SK-N-SH treated with all-trans-retinoic acid at 6 μM for 48 hours (cell line): ENCODE results near the gene AUTS2.

ENCODE experiments used
- BACH2 ChIP-seq: fragments of 250-450 bp; sonication (Bioruptor Pico); IDR thresholded peaks from 2 replicates; pipeline ENCODE4 v1.9.0; 2021; ENCODE audit warnings: mild to moderate bottlenecking, borderline replicate concordance
- ESRRG ChIP-seq: fragments of 250-450 bp; sonication (Bioruptor Pico); IDR thresholded peaks from 2 replicates; pipeline ENCODE4 v1.6.1; 2021; ENCODE audit warnings: mild to moderate bottlenecking
- ZFP3 ChIP-seq: fragments of 250-450 bp; sonication (Bioruptor Pico); IDR thresholded peaks from 2 replicates; pipeline ENCODE4 v1.5.0; 2020; ENCODE audit warnings: mild to moderate bottlenecking, moderate library complexity
- ZFP30 ChIP-seq: fragments of 450-650 bp; formaldehyde crosslinking; IDR thresholded peaks from 2 replicates; pipeline ENCODE4 v1.5.0; 2022; ENCODE audit warnings: mild to moderate bottlenecking, moderate library complexity
- ZNF8 ChIP-seq: fragments of 450-650 bp; formaldehyde crosslinking; IDR thresholded peaks from 2 replicates; pipeline ENCODE4 v1.5.0; 2020; ENCODE audit warnings: mild to moderate bottlenecking, moderate library complexity
- TF ChIP-seq, protein P1 (sequence below): fragments of 250-450 bp; sonication (Bioruptor Pico); IDR thresholded peaks from 2 replicates; pipeline ENCODE4 v1.8.0; 2020; ENCODE audit warnings: mild to moderate bottlenecking, moderate library complexity, borderline replicate concordance
- TF ChIP-seq, protein P2 (sequence below): fragments of 250-450 bp; sonication (Bioruptor Pico); IDR thresholded peaks from 2 replicates; pipeline ENCODE4 v1.5.1; 2021; ENCODE audit warnings: mild to moderate bottlenecking, moderate library complexity
- TF ChIP-seq, protein P3 (sequence below): fragments of 250-450 bp; sonication (Bioruptor Pico); IDR thresholded peaks from 2 replicates; pipeline ENCODE4 v1.5.1; 2020; ENCODE audit warnings: low read depth, mild to moderate bottlenecking, moderate library complexity

DNA sequence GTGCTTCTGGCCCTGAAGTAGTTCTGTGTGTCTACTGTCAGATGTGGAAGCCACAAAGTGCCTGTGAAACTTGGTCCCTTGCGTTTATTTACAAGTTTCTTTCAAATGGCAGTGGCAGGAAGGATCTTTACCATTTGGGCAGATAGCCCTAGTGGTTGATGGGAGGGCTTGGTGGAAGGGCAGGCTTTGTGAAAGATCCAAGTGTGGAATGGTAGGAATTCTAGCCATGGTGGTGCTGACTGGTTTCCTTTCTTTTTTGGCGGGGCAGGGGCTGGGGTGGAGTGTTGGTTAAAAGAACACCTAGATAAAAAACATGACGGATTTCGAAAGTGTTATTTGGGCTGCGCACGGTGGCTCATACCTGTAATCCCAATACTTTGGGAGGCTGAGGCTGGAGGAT is 27.0 kb downstream of the AUTS2 start:
- no peak for TF ChIP-seq BACH2
- no peak for TF ChIP-seq ZFP30 (CRISPR knock-in tag)
- no peak for TF ChIP-seq ZFP3 (CRISPR knock-in tag)
- TF ChIP-seq, protein P1, sequence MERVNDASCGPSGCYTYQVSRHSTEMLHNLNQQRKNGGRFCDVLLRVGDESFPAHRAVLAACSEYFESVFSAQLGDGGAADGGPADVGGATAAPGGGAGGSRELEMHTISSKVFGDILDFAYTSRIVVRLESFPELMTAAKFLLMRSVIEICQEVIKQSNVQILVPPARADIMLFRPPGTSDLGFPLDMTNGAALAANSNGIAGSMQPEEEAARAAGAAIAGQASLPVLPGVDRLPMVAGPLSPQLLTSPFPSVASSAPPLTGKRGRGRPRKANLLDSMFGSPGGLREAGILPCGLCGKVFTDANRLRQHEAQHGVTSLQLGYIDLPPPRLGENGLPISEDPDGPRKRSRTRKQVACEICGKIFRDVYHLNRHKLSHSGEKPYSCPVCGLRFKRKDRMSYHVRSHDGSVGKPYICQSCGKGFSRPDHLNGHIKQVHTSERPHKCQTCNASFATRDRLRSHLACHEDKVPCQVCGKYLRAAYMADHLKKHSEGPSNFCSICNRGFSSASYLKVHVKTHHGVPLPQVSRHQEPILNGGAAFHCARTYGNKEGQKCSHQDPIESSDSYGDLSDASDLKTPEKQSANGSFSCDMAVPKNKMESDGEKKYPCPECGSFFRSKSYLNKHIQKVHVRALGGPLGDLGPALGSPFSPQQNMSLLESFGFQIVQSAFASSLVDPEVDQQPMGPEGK (CRISPR knock-in tag), result no peak
- TF ChIP-seq, protein P2, sequence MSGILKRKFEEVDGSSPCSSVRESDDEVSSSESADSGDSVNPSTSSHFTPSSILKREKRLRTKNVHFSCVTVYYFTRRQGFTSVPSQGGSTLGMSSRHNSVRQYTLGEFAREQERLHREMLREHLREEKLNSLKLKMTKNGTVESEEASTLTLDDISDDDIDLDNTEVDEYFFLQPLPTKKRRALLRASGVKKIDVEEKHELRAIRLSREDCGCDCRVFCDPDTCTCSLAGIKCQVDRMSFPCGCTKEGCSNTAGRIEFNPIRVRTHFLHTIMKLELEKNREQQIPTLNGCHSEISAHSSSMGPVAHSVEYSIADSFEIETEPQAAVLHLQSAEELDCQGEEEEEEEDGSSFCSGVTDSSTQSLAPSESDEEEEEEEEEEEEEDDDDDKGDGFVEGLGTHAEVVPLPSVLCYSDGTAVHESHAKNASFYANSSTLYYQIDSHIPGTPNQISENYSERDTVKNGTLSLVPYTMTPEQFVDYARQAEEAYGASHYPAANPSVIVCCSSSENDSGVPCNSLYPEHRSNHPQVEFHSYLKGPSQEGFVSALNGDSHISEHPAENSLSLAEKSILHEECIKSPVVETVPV, result no peak
- TF ChIP-seq, protein P3, sequence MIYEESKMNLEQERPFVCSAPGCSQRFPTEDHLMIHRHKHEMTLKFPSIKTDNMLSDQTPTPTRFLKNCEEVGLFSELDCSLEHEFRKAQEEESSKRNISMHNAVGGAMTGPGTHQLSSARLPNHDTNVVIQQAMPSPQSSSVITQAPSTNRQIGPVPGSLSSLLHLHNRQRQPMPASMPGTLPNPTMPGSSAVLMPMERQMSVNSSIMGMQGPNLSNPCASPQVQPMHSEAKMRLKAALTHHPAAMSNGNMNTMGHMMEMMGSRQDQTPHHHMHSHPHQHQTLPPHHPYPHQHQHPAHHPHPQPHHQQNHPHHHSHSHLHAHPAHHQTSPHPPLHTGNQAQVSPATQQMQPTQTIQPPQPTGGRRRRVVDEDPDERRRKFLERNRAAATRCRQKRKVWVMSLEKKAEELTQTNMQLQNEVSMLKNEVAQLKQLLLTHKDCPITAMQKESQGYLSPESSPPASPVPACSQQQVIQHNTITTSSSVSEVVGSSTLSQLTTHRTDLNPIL (CRISPR knock-in tag), result no peak
- no peak for TF ChIP-seq ZNF8 (CRISPR knock-in tag)
- TF ChIP-seq ESRRG, result no peak
